PC-9 (cell line): ENCODE data around the gene LCA5. TPM values are rescaled to one million over a fixed set of nuclear protein-coding genes. Genes with fewer than 3 reads are reported as not detected.

Experiments used
- BruUV-seq: library from RNA; stranded (reverse); fragments of 400-500 nt; replicated peaks from 2 replicates; lab custom pipeline; 2021; lab: Mats Ljungman, UMichigan
- CTCF ChIA-PET: fragments of 300-600 bp; sonication (Branson Sonifier 250); formaldehyde crosslinking; loops from one replicate; lab custom pipeline; 2022; ENCODE audit warnings: antibody characterized with exemption; lab: Charles Lee
- POLR2A ChIA-PET: fragments of 300-600 bp; sonication (Branson Sonifier 250); formaldehyde crosslinking; loops from one replicate; lab custom pipeline; 2022; ENCODE audit warnings: antibody characterized with exemption; ENCODE audit not compliant: unreplicated experiment; lab: Charles Lee
- DNase-seq, 2 experiments: peaks; one replicate each; pipeline versions ENCODE4 v3.0.0 to v3.0.0-alpha.2; 2015 to 2022; ENCODE audit warnings: mixed read lengths in 1 of 2
- H2AFZ ChIP-seq: fragments of 200-600 bp; sonication (generic); 2 replicates; pipeline ENCODE4 v1.8.1; 2017; ENCODE audit warnings: antibody characterized with exemption
- H3F3A ChIP-seq: fragments of 200-600 bp; sonication (generic); 2 replicates; pipeline ENCODE4 v1.8.1; 2017; ENCODE audit warnings: antibody characterized with exemption, mild to moderate bottlenecking, low read depth; ENCODE audit not compliant: insufficient read depth
- H3K27ac ChIP-seq: fragments of 200-600 bp; sonication (generic); 2 replicates; pipeline ENCODE4 v1.6.1; 2016; ENCODE audit warnings: mixed run types
- H3K27me3 ChIP-seq: fragments of 200-600 bp; sonication (generic); 2 replicates; pipeline ENCODE4 v1.6.1; 2016; ENCODE audit warnings: low read depth, mixed run types; ENCODE audit not compliant: insufficient read depth
- H3K36me3 ChIP-seq: fragments of 200-600 bp; sonication (generic); 2 replicates; pipeline ENCODE4 v1.6.1; 2016; ENCODE audit warnings: low read depth, mixed run types
- H3K4me1 ChIP-seq: fragments of 200-600 bp; sonication (generic); replicated peaks from 2 replicates; pipeline ENCODE4 v1.6.1; 2016; ENCODE audit warnings: mixed run types; ENCODE audit not compliant: insufficient read depth
- H3K4me2 ChIP-seq: fragments of 200-600 bp; sonication (generic); 2 replicates; pipeline ENCODE4 v1.6.1; 2017; ENCODE audit warnings: mixed run types
- H3K4me3 ChIP-seq: fragments of 200-600 bp; sonication (generic); 2 replicates; pipeline ENCODE4 v1.6.1; 2016; ENCODE audit warnings: mixed run types
- H3K79me2 ChIP-seq: fragments of 200-600 bp; sonication (generic); 2 replicates; pipeline ENCODE4 v1.6.1; 2017; ENCODE audit warnings: low read depth, mixed run types
- H3K9me2 ChIP-seq: fragments of 200-600 bp; sonication (generic); 2 replicates; pipeline ENCODE4 v1.8.1; 2017; ENCODE audit warnings: mild to moderate bottlenecking; ENCODE audit not compliant: insufficient read depth
- H3K9me3 ChIP-seq: fragments of 200-600 bp; sonication (generic); 2 replicates; pipeline ENCODE4 v1.8.1; 2016; ENCODE audit warnings: low read depth; ENCODE audit not compliant: insufficient read depth
- H4K20me1 ChIP-seq: fragments of 200-600 bp; sonication (generic); 2 replicates; pipeline ENCODE4 v1.8.1; 2017; ENCODE audit not compliant: insufficient read depth
- CTCF ChIP-seq: fragments of 200-600 bp; sonication (generic); conservative IDR thresholded peaks from 2 replicates; pipeline ENCODE4 v1.6.1; 2017; ENCODE audit warnings: mixed run types, antibody characterized with exemption, mild to moderate bottlenecking, moderate library complexity
- EZH2 ChIP-seq: fragments of 200-600 bp; sonication (generic); IDR thresholded peaks from 2 replicates; pipeline ENCODE4 v1.8.0; 2017; ENCODE audit warnings: antibody characterized with exemption, low read depth
- intact Hi-C: fragments of 100-400 bp; cut with micrococcal nuclease; formaldehyde crosslinking; loops from one replicate; pipeline ENCODE4 v1.10.0; 2022; ENCODE audit not compliant: unreplicated experiment
- total RNA-seq: library from RNA; stranded (reverse); gene quantifications from 2 replicates; pipeline ENCODE4 v1.2.3, GENCODE V29; 2021

Gene LCA5
- total RNA-seq, 1 experiment from 2014 or later, result 5.4 TPM

GRCh38 chr6:79522609-79523008 lies 14.6 kb downstream of the LCA5 start:
- H3K27me3 ChIP-seq, result no peaks in the 10 kb centered on the region
- no peaks in the 10 kb centered on the region for H4K20me1 ChIP-seq
- H3F3A ChIP-seq, result peaks cover 4% of the 10 kb centered on the region; the same call in 1 of the 2 replicates
- POLR2A ChIA-PET, result no interaction called here
- no peaks in the 10 kb centered on the region for H3K9me3 ChIP-seq
- no peaks in the 10 kb centered on the region; the same call in 1 of the 2 replicates for H3K36me3 ChIP-seq
- H3K4me3 ChIP-seq, result no peak overlapping the region
- H3K4me1 ChIP-seq, result peaks cover 18% of the 10 kb centered on the region
- intact Hi-C loops, result no loop called here
- CTCF ChIA-PET, result no interaction called here
- no TSS peak for BruUV-seq
- no peaks in the 10 kb centered on the region for H3K79me2 ChIP-seq
- no peak overlapping the region for H3K4me2 ChIP-seq
- no peak overlapping the region for H3K27ac ChIP-seq
- no peak overlapping the region for H2AFZ ChIP-seq
- H3K9me2 ChIP-seq, result no peaks in the 10 kb centered on the region
- TF ChIP-seq CTCF (no peak), EZH2 (no peak)
- no peak for DNase-seq

GRCh38 chr6:79520534-79520933 lies 16.7 kb downstream of the LCA5 start:
- Histone ChIP-seq H3K9me2 (no peaks in the 10 kb centered on the region), H3K27me3 (no peaks in the 10 kb centered on the region), H3F3A (no peaks in the 10 kb centered on the region), H3K4me2 (no peak overlapping the region), H3K79me2 (no peaks in the 10 kb centered on the region), H3K9me3 (no peaks in the 10 kb centered on the region), H3K27ac (no peak overlapping the region), H3K36me3 (no peaks in the 10 kb centered on the region; the same call in 1 of the 2 replicates), H2AFZ (no peak overlapping the region), H3K4me3 (no peak overlapping the region), H4K20me1 (no peaks in the 10 kb centered on the region), H3K4me1 (peaks cover 12% of the 10 kb centered on the region)
- ChIA-PET CTCF (no interaction called here), POLR2A (no interaction called here)
- no peak for DNase-seq
- no TSS peak for BruUV-seq
- intact Hi-C loops, result no loop called here
- no peak for TF ChIP-seq EZH2
- TF ChIP-seq CTCF, result no peak

GRCh38 chr6:79518842-79519241 lies 18.4 kb downstream of the LCA5 start:
- Histone ChIP-seq H3K4me1 (no peaks in the 10 kb centered on the region), H3K27ac (no peak overlapping the region), H3F3A (no peaks in the 10 kb centered on the region), H3K4me3 (no peak overlapping the region), H4K20me1 (no peaks in the 10 kb centered on the region), H3K4me2 (no peak overlapping the region), H3K79me2 (no peaks in the 10 kb centered on the region), H3K9me2 (no peaks in the 10 kb centered on the region), H3K9me3 (no peaks in the 10 kb centered on the region), H3K27me3 (no peaks in the 10 kb centered on the region), H2AFZ (no peak overlapping the region), H3K36me3 (no peaks in the 10 kb centered on the region)
- BruUV-seq, result no TSS peak
- intact Hi-C loops, result no loop called here
- TF ChIP-seq CTCF (no peak), EZH2 (no peak)
- no peak for DNase-seq
- ChIA-PET CTCF (no interaction called here), POLR2A (no interaction called here)
